PFSK-1 (cell line): Measurements from ENCODE around the gene CTDSPL2.

Experiments used
- FOXP2 ChIP-seq: optimal IDR thresholded peaks from 2 replicates; pipeline ENCODE3; 2011; ENCODE audit warnings: borderline replicate concordance, control low read depth, inconsistent platforms; ENCODE audit not compliant: insufficient read depth; ENCODE audit errors: extremely low read length, extremely low read depth
- POLR2AphosphoS5 ChIP-seq: IDR thresholded peaks from 2 replicates; pipeline ENCODE4 v1.6.1; 2012; ENCODE audit warnings: low read depth, mild to moderate bottlenecking, control low read depth, low read length, moderate library complexity
- SIN3A ChIP-seq: IDR thresholded peaks from 2 replicates; pipeline ENCODE4 v1.6.1; 2012; ENCODE audit warnings: mild to moderate bottlenecking, low read length, moderate library complexity, borderline replicate concordance; ENCODE audit not compliant: insufficient read depth
- TAF1 ChIP-seq: IDR thresholded peaks from 2 replicates; pipeline ENCODE4 v1.6.1; 2012; ENCODE audit warnings: low read length, control low read depth, borderline replicate concordance; ENCODE audit not compliant: insufficient read depth

DNA sequence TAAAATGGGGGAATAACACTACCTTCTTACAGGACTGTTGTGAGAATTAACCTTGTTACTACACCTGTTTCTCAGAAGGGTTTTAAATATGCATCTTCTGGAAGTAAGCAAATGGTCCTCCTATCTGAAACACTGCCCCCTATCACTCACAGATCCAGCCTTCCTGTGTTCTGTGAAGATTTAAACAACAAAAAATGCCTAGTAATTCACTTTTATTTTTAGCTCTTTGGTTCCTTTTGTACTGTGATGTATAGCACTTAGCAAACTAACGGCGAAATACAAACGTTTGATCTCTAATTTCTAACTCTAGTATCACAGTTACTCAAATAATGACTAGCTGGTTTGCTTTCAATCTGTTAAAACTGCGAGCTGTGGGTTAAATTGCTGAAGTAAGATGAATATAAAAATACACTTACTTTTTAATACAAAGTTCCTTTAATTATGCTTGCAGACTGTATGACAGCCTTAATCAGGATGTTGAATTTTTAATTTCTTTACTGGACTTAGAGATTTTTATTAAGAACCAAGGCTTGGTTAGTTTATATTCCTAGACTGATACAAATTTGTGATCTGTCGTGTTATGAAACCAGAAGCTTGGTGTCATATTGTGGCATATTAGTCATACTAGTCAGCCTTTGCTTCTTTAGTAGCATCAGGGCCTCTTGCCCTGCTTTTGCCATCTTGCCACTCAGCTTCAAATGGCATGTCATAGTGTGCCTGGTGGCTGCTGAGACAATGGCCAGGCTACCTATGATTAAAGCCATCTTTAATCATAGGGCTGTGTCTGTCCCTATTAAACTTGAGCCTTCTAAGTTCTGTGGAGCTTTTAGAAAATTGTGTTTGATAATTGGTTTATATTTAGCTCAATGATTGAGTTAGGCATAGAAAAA lies 118.7 kb downstream of the CTDSPL2 start:
- TF ChIP-seq FOXP2 (no peak), POLR2AphosphoS5 (no peak), TAF1 (no peak), SIN3A (no peak)
